ENCODE data around the gene ZRANB3.

DNA sequence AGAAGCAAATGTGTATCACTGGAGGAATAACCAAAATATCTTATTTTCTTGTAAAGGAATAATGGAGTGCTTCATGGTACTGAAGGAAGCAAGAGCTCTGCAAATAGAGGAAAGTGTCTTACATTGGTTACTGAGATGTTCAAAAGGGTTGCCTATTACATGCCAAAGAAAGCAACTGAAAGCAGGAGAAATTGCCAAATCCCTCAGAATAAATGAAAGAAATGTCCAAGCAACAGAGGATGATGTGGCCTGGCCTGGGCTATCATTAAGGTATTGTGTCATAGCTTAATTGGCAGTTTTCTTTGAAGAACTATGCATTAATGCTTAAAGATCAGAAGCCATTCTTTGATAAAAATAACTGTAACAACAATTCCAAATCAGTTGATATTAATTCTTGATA, 305.2 kb downstream of the ZRANB3 start:
- TF ChIP-seq, protein P1, sequence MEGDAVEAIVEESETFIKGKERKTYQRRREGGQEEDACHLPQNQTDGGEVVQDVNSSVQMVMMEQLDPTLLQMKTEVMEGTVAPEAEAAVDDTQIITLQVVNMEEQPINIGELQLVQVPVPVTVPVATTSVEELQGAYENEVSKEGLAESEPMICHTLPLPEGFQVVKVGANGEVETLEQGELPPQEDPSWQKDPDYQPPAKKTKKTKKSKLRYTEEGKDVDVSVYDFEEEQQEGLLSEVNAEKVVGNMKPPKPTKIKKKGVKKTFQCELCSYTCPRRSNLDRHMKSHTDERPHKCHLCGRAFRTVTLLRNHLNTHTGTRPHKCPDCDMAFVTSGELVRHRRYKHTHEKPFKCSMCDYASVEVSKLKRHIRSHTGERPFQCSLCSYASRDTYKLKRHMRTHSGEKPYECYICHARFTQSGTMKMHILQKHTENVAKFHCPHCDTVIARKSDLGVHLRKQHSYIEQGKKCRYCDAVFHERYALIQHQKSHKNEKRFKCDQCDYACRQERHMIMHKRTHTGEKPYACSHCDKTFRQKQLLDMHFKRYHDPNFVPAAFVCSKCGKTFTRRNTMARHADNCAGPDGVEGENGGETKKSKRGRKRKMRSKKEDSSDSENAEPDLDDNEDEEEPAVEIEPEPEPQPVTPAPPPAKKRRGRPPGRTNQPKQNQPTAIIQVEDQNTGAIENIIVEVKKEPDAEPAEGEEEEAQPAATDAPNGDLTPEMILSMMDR (conservative IDR thresholded peaks at IDR 0.05 in 1 of 2, IDR thresholded peaks at IDR 0.05 in 1 of 2; ENCODE audit: low read depth in 1 of 2, low read length in 2 of 2) = no peak
- TF ChIP-seq EZH2 (IDR thresholded peaks at IDR 0.05; ENCODE audit: low read length, missing control alignments) = no peak
